NB4 (cell line): ENCODE results near the gene LCA5.

Experiments
- DNase-seq: peaks from one replicate; pipeline ENCODE4 v3.0.0; 2010; ENCODE audit warnings: low read depth
- H3K4me3 ChIP-seq: one replicate; pipeline ENCODE4 v1.5.1; 2011; ENCODE audit warnings: mild to moderate bottlenecking, low read depth, low read length, moderate library complexity
- CTCF ChIP-seq: IDR thresholded peaks from one replicate; pipeline ENCODE4 v1.5.1; 2012; ENCODE audit warnings: low read depth, low read length
- MYC ChIP-seq: IDR thresholded peaks from 2 replicates; pipeline ENCODE4 v1.6.1; 2011; ENCODE audit warnings: low read depth, low read length
- POLR2A ChIP-seq: IDR thresholded peaks from 2 replicates; pipeline ENCODE4 v1.6.1; 2011; ENCODE audit warnings: mild to moderate bottlenecking; ENCODE audit not compliant: insufficient read length; ENCODE audit errors: extremely low read depth
- TF ChIP-seq, protein P1 (sequence below): IDR thresholded peaks from 2 replicates; pipeline ENCODE4 v1.6.1; 2011; ENCODE audit warnings: low read depth, low read length

The LCA5 gene

GRCh38 chr6:79520534-79520933 is 16.7 kb downstream of the LCA5 start:
- no peak for DNase-seq
- TF ChIP-seq MYC, result no peak
- TF ChIP-seq, protein P1, sequence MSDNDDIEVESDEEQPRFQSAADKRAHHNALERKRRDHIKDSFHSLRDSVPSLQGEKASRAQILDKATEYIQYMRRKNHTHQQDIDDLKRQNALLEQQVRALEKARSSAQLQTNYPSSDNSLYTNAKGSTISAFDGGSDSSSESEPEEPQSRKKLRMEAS, result no peak
- no peak for TF ChIP-seq CTCF
- no peak for TF ChIP-seq POLR2A
- no peak overlapping the region for H3K4me3 ChIP-seq

GRCh38 chr6:79518842-79519241 is 18.4 kb downstream of the LCA5 start:
- no peak for TF ChIP-seq CTCF
- no peak for TF ChIP-seq MYC
- H3K4me3 ChIP-seq, result no peak overlapping the region
- no peak for DNase-seq

- TF ChIP-seq CTCF (no peak), POLR2A (no peak), MYC (no peak)
- TF ChIP-seq, protein P1, result no peak
- no peak overlapping the region for H3K4me3 ChIP-seq
- DNase-seq, result no peak
Observed at GRCh38 chr6:79515436-79515835, 21.8 kb downstream of the LCA5 start.

DNA sequence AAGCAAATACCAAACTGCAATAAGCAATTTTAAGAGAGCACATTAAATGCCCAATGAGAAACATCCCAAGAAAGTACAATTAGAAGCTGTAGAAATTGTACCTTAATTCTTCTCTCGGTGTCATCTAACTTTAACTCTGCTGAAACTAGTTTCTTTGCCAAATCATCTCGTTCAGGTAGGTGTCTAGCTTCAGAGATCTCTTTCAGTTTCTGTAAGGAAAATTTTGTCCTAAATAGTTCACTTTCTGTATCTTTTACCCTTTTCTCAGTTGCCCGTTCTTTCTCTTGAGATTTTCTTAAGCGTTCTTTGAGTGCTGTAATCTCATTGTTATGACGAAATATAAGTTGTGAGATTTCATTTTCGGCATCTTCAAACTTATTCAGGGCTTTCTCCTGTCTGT is 24.1 kb downstream of the LCA5 start:
- TF ChIP-seq, protein P1, result no peak
- TF ChIP-seq CTCF (no peak), MYC (no peak), POLR2A (no peak)
- no peak for DNase-seq
- H3K4me3 ChIP-seq, result no peak overlapping the region

GRCh38 chr6:79512014-79512413 is 25.2 kb downstream of the LCA5 start:
- H3K4me3 ChIP-seq, result no peak overlapping the region
- DNase-seq, result no peak
- TF ChIP-seq POLR2A (no peak), CTCF (no peak)
- TF ChIP-seq, protein P1, result no peak

- no peak for DNase-seq
- TF ChIP-seq POLR2A (no peak), MYC (no peak), CTCF (no peak)
- TF ChIP-seq, protein P1, result no peak
- H3K4me3 ChIP-seq, result no peak overlapping the region
Observed at GRCh38 chr6:79510707-79511106, 26.5 kb downstream of the LCA5 start.
